HepG2 (cell line): ENCODE measurements around the gene PGR. TPM values are rescaled to one million over a fixed set of nuclear protein-coding genes. Genes with fewer than 3 reads are reported as not detected.

ENCODE experiments used
- ATAC-seq: fragments of 200-7000 bp; cut with Tn5 transposase; 3 replicates; pipeline ENCODE4 v1.9.1; 2020; ENCODE audit warnings: mild to moderate bottlenecking, moderate library complexity
- BruUV-seq: library from RNA; stranded (reverse); fragments of 400-500 nt; replicated peaks from 2 replicates; lab custom pipeline; 2021; lab: Mats Ljungman, UMichigan
- CTCF ChIA-PET: fragments of 300-600 bp; formaldehyde crosslinking; extraction: SDS; loops from one replicate; lab custom pipeline; 2021; ENCODE audit warnings: low total read pairs, inconsistent platforms, low intra/inter-chr PET ratio; lab: Yijun Ruan, JAX
- POLR2A ChIA-PET: fragments of 350-600 bp; sonication (Branson Sonifier 250); formaldehyde crosslinking; loops from one replicate; lab custom pipeline; 2020; ENCODE audit warnings: antibody characterized with exemption, inconsistent platforms; lab: Yijun Ruan, JAX
- DNase-seq: peaks from one replicate; pipeline ENCODE4 v3.0.0-alpha.2; 2015; ENCODE audit warnings: low spot score
- FAIRE-seq: peaks from 3 replicates; lab custom pipeline; 2011; peaks lifted over from hg19 to GRCh38; lab: Jason Lieb, UNC
- H2AFZ ChIP-seq: one replicate; pipeline ENCODE4 v1.6.1; 2011; ENCODE audit warnings: low read length, inconsistent platforms
- H3K27ac ChIP-seq: fragments of 300-600 bp; 3 replicates; pipeline ENCODE4 v1.8.0; 2011; ENCODE audit warnings: mixed run types, mild to moderate bottlenecking, mixed read lengths, low read length, inconsistent platforms; ENCODE audit not compliant: insufficient read depth; ENCODE audit errors: extremely low read length
- H3K27me3 ChIP-seq, 2 experiments: fragments of 200-600 bp in 1 of 2; 2 replicates in 1 of 2; 3 replicates in 1 of 2; pipeline versions ENCODE4 v1.6.0 to v1.8.0; 2011; ENCODE audit warnings: low read length in 2 of 2, mild to moderate bottlenecking in 2 of 2, moderate library complexity in 2 of 2, inconsistent platforms in 1 of 2; ENCODE audit not compliant: insufficient read depth in 2 of 2, control insufficient read depth in 1 of 2
- H3K36me3 ChIP-seq, 2 experiments: fragments of 200-600 bp in 1 of 2; replicated peaks in 1 of 2; 2 replicates in 1 of 2; 3 replicates in 1 of 2; pipeline versions ENCODE4 v1.5.1 to v1.8.0; 2011; ENCODE audit warnings: low read length in 2 of 2, inconsistent platforms in 1 of 2; ENCODE audit not compliant: insufficient read depth in 2 of 2, control insufficient read depth in 1 of 2
- H3K4me1 ChIP-seq: 2 replicates; pipeline ENCODE4 v1.5.1; 2012; ENCODE audit warnings: low read length, inconsistent platforms; ENCODE audit not compliant: insufficient read depth
- H3K4me2 ChIP-seq: 2 replicates; pipeline ENCODE4 v1.6.0; 2011; ENCODE audit warnings: low read depth, low read length, inconsistent platforms
- H3K4me3 ChIP-seq, 3 experiments: fragments of 200-600 bp in 1 of 3; sonication (generic), shearing (Covaris generic) in 1 of 3; replicated peaks in 1 of 3; 2 replicates each; pipeline ENCODE4 v1.5.1; 2011 to 2016; ENCODE audit warnings: low read length in 3 of 3, inconsistent platforms in 2 of 3, low read depth in 2 of 3, mild to moderate bottlenecking in 2 of 3, control low read depth in 1 of 3, mixed read lengths in 1 of 3; ENCODE audit not compliant: insufficient read depth in 1 of 3
- H3K79me2 ChIP-seq: one replicate; pipeline ENCODE4 v1.6.1; 2011; ENCODE audit warnings: low read length, inconsistent platforms; ENCODE audit not compliant: insufficient read depth
- H3K9ac ChIP-seq: 2 replicates; pipeline ENCODE4 v1.6.0; 2011; ENCODE audit warnings: mild to moderate bottlenecking, low read depth, low read length, inconsistent platforms; ENCODE audit not compliant: insufficient read depth
- H3K9me3 ChIP-seq: 2 replicates; pipeline ENCODE4 v1.5.1; 2012; ENCODE audit warnings: mild to moderate bottlenecking, low read length
- H4K20me1 ChIP-seq: 2 replicates; pipeline ENCODE4 v1.6.0; 2011; ENCODE audit warnings: inconsistent platforms, mild to moderate bottlenecking, low read length, moderate library complexity; ENCODE audit not compliant: insufficient read depth
- FOSL1 ChIP-seq: sonication (generic); formaldehyde crosslinking; IDR thresholded peaks from 2 replicates; pipeline ENCODE4 v1.9.0; 2021; ENCODE audit warnings: missing genetic modification reagents, borderline replicate concordance
- LBX2 ChIP-seq: sonication (generic); formaldehyde crosslinking; IDR thresholded peaks from 2 replicates; pipeline ENCODE4 v1.5.0; 2020; ENCODE audit warnings: missing genetic modification reagents, mild to moderate bottlenecking, borderline replicate concordance
- MTERF4 ChIP-seq: sonication (generic); formaldehyde crosslinking; IDR thresholded peaks from 2 replicates; pipeline ENCODE4 v1.8.0; 2023; ENCODE audit warnings: mild to moderate bottlenecking, missing genetic modification reagents
- PRMT3 ChIP-seq: sonication (generic); formaldehyde crosslinking; IDR thresholded peaks from 2 replicates; pipeline ENCODE4 v1.8.1; 2022; ENCODE audit warnings: low read depth, mild to moderate bottlenecking, moderate library complexity, missing genetic modification reagents, borderline replicate concordance
- REPIN1 ChIP-seq: sonication (generic); formaldehyde crosslinking; IDR thresholded peaks from 2 replicates; pipeline ENCODE4 v1.8.0; 2022; ENCODE audit warnings: missing genetic modification reagents, low read depth, mild to moderate bottlenecking, borderline replicate concordance
- SNRNP70 ChIP-seq: fragments of 200-400 bp; formaldehyde crosslinking; IDR thresholded peaks from 2 replicates; pipeline ENCODE4 v1.6.1; 2017; ENCODE audit warnings: mild to moderate bottlenecking, low read depth, low read length, moderate library complexity
- TBX2 ChIP-seq: sonication (generic); formaldehyde crosslinking; IDR thresholded peaks from 2 replicates; pipeline ENCODE4 v1.5.0; 2020; ENCODE audit warnings: missing genetic modification reagents, mild to moderate bottlenecking, borderline replicate concordance
- TCF12 ChIP-seq, 2 experiments: fragments of 450-650 bp in 1 of 2; sonication (generic) in 1 of 2; formaldehyde crosslinking in 1 of 2; IDR thresholded peaks; 2 replicates each; pipeline versions ENCODE4 v1.6.1 to v1.8.0; 2017 to 2022; ENCODE audit warnings: antibody characterized with exemption in 1 of 2, mild to moderate bottlenecking in 1 of 2, missing genetic modification reagents in 1 of 2, moderate library complexity in 1 of 2
- TCF7L2 ChIP-seq: IDR thresholded peaks from 2 replicates; pipeline ENCODE4 v1.6.1; 2011; ENCODE audit warnings: mild to moderate bottlenecking, low read depth, low read length, moderate library complexity
- TEAD2 ChIP-seq: sonication (generic); formaldehyde crosslinking; IDR thresholded peaks from 2 replicates; pipeline ENCODE4 v1.9.0; 2021; ENCODE audit warnings: missing genetic modification reagents
- TFAP4 ChIP-seq: sonication (generic); IDR thresholded peaks from 2 replicates; pipeline ENCODE4 v1.6.1; 2016; ENCODE audit warnings: low read depth, borderline replicate concordance
- THAP8 ChIP-seq: sonication (generic); formaldehyde crosslinking; IDR thresholded peaks from 2 replicates; pipeline ENCODE4 v1.5.1; 2020; ENCODE audit warnings: missing genetic modification reagents, mild to moderate bottlenecking, borderline replicate concordance
- ZFY ChIP-seq: sonication (generic); formaldehyde crosslinking; IDR thresholded peaks from 2 replicates; pipeline ENCODE4 v1.4.0; 2020; ENCODE audit warnings: missing genetic modification reagents
- ZFYVE20 ChIP-seq: sonication (generic); formaldehyde crosslinking; IDR thresholded peaks from 2 replicates; pipeline ENCODE4 v1.8.0; 2023; ENCODE audit warnings: low read depth, mild to moderate bottlenecking, moderate library complexity, missing genetic modification reagents, borderline replicate concordance
- ZNF263 ChIP-seq: sonication (generic); formaldehyde crosslinking; IDR thresholded peaks from 2 replicates; pipeline ENCODE4 v1.4.0; 2020; ENCODE audit warnings: missing genetic modification reagents
- ZNF790 ChIP-seq: sonication (generic); formaldehyde crosslinking; IDR thresholded peaks from 2 replicates; pipeline ENCODE4 v1.8.0; 2022; ENCODE audit warnings: missing genetic modification reagents, mild to moderate bottlenecking, borderline replicate concordance
- ZSCAN30 ChIP-seq: sonication (generic); formaldehyde crosslinking; IDR thresholded peaks from 2 replicates; pipeline ENCODE4 v1.5.0; 2020; ENCODE audit warnings: mild to moderate bottlenecking, missing genetic modification reagents
- WGBS: methylation state at CpG from one replicate; pipeline ENCODE4 v1.1.6; 2017; ENCODE audit warnings: low lambda C conversion rate; 5-methylcytosine and 5-hydroxymethylcytosine counted together
- in situ Hi-C: cut with HindIII; loops from 2 replicates; pipeline ENCODE4 v1.10.0; 2017; ENCODE audit warnings: low pct_unique_long_range_greater_than_20kb; ENCODE audit not compliant: extremely low pct_ligation_motif_present
- intact Hi-C: fragments of 100-400 bp; cut with micrococcal nuclease; formaldehyde crosslinking; loops from one replicate; pipeline ENCODE4 v1.10.0; 2022; ENCODE audit not compliant: unreplicated experiment
- polyA plus RNA-seq, 8 experiments: library from polyadenylated mRNA; depleted of rRNA in 3 of 8; stranded (reverse) in 7 of 8; unstranded in 1 of 8; fragments of >200 nt; fragmentation: Illumina TruSeq in 4 of 8; extraction: Trizol in 4 of 8; gene quantifications; 2 replicates each; pipeline versions ENCODE4 v1.2.1 to v1.2.3, GENCODE V29; 2011 to 2016; ENCODE audit warnings: low read depth in 4 of 8, missing spikeins in 1 of 8, mixed read lengths in 1 of 8; ENCODE audit not compliant: insufficient read depth in 1 of 8
- total RNA-seq, 5 experiments: library from RNA; depleted of rRNA; stranded (reverse); fragments of >200 nt; fragmentation: Illumina TruSeq; extraction: Trizol; gene quantifications; 2 replicates each; pipeline ENCODE4 v1.2.3, GENCODE V29; 2016; ENCODE audit warnings: low read depth in 1 of 5

Gene PGR
- total and polyA plus RNA-seq, 2 of the 13 experiments (the other 11 are each of a cell fraction or from before 2014, with no cell fraction given): not detected

- no peak for TF ChIP-seq TCF12 (IDR thresholded peaks at IDR 0.05)
- no peak for TF ChIP-seq TCF12 (CRISPR knock-in tag; IDR thresholded peaks at IDR 0.05)
- TF ChIP-seq PRMT3 (CRISPR knock-in tag): no peak
- no peak for TF ChIP-seq TEAD2 (CRISPR knock-in tag)
- no peak for TF ChIP-seq TFAP4
- no peak for TF ChIP-seq SNRNP70
- TF ChIP-seq ZNF790: no peak
- Histone ChIP-seq H3K9me3 (peaks cover 43% of the 10 kb centered on the region; the same call in 1 of the 2 replicates), H3K27me3 (no peaks in the 10 kb centered on the region; a peak in 1 of 5 replicates), H3K9ac (no peak overlapping the region), H3K27ac (no peak overlapping the region), H3K4me1 (no peaks in the 10 kb centered on the region), H3K79me2 (no peaks in the 10 kb centered on the region), H3K4me2 (no peak overlapping the region), H3K4me3 (no peak overlapping the region), H4K20me1 (no peaks in the 10 kb centered on the region), H2AFZ (no peak overlapping the region), H3K36me3 (no peaks in the 10 kb centered on the region)
- 7% methylated on average over 2 of the region's 2 CpGs for WGBS
- ChIA-PET POLR2A (no interaction called here), CTCF (no interaction called here)
- no peak for FAIRE-seq
- no peak for DNase-seq
- intact Hi-C loops: no loop called here
- no peak for ATAC-seq
- in situ Hi-C loops: no loop called here
- no TSS peak for BruUV-seq
Measured at GRCh38 chr11:101169944-101170343, 40.3 kb upstream of the PGR start.

GRCh38 chr11:101166038-101166437 lies 36.4 kb upstream of the PGR start:
- CTCF ChIA-PET: no interaction called here
- Histone ChIP-seq H3K4me1 (no peaks in the 10 kb centered on the region), H2AFZ (no peak overlapping the region), H3K79me2 (no peaks in the 10 kb centered on the region), H3K9ac (no peak overlapping the region), H3K27ac (no peak overlapping the region), H3K27me3 (no peaks in the 10 kb centered on the region), H3K4me2 (no peak overlapping the region), H3K36me3 (no peaks in the 10 kb centered on the region), H3K9me3 (peaks cover 40% of the 10 kb centered on the region), H3K4me3 (no peak overlapping the region), H4K20me1 (no peaks in the 10 kb centered on the region)
- FAIRE-seq (no peak), DNase-seq (no peak), ATAC-seq (no peak)
- in situ Hi-C loops: no loop called here
- intact Hi-C loops: no loop called here
- 0% methylated on average over 1 of the region's 1 CpG for WGBS
- BruUV-seq: no TSS peak
- POLR2A ChIA-PET: no interaction called here
- no peak for TF ChIP-seq TCF7L2
- no peak for TF ChIP-seq REPIN1 (CRISPR knock-in tag)
- TF ChIP-seq FOSL1 (CRISPR knock-in tag): no peak
- no peak for TF ChIP-seq LBX2 (CRISPR knock-in tag)
- TF ChIP-seq THAP8 (CRISPR knock-in tag): no peak
- no peak for TF ChIP-seq ZNF263 (CRISPR knock-in tag)
- TF ChIP-seq TBX2: no peak
- TF ChIP-seq MTERF4 (CRISPR knock-in tag): no peak
- TF ChIP-seq ZSCAN30: no peak
- no peak for TF ChIP-seq ZFY (CRISPR knock-in tag)
- no peak for TF ChIP-seq ZFYVE20
